Stimulated activated CD8-positive, alpha-beta memory T cell treated with anti-CD3 and anti-CD28 coated beads, Interleukin-7, amount 100 ng/mL, for 4 hours (primary cell): ENCODE measurements around the gene DIP2C.
"Not testable (repeated sequence)": the region's sequence is repeated elsewhere in the genome, so short reads cannot be mapped to it uniquely, and the experiment has no call there.

Experiments used
- DNase-seq, 2 donors: peaks; one replicate each; pipeline ENCODE4 v3.0.0-alpha.2; 2020; ENCODE audit warnings: low read depth in 2 of 2

The DIP2C gene

GRCh38 chr10:482051-482501 is 207.4 kb downstream of the DIP2C start:
- DNase-seq, result no peak

GRCh38 chr10:481628-482027 is 207.8 kb downstream of the DIP2C start:
- DNase-seq, result no peak

DNA sequence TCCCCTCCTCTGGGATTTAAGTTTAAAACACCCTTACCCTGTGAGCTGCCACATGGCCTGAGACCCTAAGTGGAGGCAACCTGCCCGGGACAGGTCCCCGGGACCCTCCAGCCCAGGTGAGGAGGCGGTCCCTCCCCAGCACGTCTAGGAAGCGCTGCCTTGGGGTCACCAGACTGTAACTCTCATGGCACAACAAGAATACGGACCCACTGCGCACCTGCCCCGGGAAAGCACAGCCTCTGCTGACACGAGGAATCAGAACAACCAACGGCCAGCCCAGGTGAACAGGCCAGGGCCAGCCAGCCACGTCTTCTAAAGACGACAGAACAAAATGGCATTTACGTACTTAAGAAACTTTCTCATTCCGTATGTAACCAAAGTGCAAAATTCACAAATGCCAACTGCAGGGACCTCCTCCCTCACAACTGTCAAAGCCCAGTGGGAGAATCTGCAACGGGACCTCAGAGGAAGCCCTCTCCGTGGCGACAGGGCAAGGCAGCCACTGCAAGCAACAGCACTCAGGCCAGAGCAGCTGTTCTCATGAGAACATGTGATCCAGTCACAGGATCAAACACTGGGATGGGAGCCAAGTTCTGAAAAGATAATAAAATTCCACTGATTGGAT is 208.4 kb downstream of the DIP2C start:
- DNase-seq, result no peak

- no peak for DNase-seq
Measured at GRCh38 chr10:480498-480927, 209.0 kb downstream of the DIP2C start.

DNA sequence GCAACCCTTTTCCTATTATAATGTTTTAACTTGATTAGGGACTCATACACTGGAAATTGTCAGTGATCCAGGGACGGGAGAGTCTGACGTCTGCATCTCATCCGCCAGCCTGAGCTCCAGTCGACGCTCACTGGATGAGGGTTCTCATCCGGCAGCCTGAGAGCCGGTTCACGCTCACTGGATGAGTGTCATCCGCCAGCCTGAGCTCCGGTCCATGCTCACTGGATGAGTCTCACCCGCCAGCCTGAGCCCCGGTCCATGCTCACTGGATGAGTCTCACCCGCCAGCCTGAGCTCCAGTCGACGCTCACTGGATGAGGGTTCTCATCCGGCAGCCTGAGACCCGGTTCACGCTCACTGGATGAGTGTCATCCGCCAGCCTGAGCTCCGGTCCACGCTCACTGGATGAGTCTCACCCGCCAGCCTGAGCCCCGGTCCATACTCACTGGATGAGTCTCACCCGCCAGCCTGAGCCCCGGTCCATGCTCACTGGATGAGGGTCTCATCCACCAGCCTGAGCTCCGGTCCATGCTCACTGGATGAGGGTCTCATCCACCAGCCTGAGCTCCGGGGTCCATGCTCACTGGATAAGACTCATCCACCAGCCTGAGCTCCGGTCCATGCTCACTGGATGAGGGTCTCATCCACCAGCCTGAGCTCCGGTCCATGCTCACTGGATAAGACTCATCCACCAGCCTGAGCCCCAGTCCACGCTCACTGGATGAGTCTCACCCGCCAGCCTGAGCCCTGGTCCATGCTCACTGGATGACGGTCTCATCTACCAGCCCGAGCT is 209.6 kb downstream of the DIP2C start:
- DNase-seq, result not testable (repeated sequence)

- no peak for DNase-seq
Measured at GRCh38 chr10:478471-479245, 210.8 kb downstream of the DIP2C start.

DNA sequence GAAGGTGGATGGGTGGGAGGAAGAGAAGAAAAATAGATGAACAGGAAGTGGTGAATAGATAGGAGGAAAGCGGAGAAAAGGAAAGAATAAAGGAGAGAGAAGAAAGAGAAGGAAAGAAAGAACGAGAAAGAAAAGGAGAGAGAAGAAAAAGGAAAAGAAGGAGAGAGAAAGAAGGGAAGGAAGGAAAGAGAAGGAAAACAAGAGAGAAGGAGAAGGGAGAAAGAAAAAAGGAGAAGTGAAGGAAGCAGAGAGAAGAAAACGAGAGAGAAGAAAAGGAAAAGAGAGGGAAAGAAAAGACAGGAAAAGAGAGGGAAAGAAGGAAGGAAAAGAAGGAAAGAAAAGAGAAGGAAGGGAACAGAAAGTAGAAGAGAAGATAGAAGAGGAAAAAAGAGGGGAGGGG is 211.8 kb downstream of the DIP2C start:
- DNase-seq, result no peak

- DNase-seq, result no peak
Measured at GRCh38 chr10:476455-476780, 213.1 kb downstream of the DIP2C start.

DNA sequence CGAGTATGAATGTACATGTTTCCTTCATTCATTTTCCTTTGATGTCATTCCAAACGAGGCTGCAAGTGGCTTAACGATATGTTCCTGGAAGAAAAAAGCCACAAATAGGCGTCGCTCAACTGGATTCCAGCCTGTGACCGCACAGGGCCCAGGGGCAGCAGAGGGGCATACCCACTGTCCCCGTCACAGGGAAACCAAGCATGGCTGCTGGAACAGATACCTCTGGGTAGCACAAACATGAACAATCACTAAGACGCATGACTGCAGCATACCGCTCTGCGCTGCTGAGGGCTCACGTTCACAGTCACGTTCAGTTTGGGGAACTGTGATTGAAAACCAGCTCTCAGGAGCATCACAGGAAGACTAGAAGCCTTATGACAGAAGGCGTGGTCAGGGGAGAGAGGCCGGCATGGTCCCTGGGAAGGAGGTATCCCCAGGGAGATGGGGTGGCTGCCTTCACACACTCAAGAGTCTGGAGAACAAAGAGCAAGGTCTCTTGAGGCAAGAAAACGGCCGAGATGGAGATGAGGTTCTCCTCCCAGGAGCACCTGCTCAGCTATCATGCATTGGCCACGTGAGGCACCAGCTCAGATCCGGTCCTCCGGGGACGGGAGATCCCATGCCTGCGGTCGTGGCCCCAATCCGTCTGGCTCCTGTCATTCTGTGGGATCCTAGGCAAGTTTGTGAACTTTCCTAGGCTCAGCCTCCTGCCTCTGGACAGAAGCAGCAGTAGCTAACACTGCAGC is 213.6 kb downstream of the DIP2C start:
- no peak for DNase-seq

DNA sequence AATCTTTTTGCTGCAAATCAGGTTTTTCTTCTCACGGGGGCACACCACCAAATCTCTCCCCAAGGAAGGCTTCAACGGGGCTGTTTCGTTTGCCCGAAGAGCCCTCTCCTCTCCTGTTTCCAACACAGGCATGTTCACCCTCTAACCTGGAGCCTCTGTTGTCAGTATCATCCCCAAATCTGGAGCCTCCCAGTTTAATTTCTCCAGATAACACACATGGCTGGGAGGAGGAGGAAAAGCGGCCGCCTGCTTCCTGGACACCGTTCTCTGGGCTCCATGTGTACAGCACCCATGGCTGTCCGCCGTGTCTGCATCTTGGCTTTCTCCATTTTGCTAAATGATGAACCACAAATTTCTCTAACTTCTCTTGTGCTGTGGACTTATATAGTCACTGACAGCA is 214.5 kb downstream of the DIP2C start:
- no peak for DNase-seq

GRCh38 chr10:474406-474805 is 215.1 kb downstream of the DIP2C start:
- no peak for DNase-seq

DNA sequence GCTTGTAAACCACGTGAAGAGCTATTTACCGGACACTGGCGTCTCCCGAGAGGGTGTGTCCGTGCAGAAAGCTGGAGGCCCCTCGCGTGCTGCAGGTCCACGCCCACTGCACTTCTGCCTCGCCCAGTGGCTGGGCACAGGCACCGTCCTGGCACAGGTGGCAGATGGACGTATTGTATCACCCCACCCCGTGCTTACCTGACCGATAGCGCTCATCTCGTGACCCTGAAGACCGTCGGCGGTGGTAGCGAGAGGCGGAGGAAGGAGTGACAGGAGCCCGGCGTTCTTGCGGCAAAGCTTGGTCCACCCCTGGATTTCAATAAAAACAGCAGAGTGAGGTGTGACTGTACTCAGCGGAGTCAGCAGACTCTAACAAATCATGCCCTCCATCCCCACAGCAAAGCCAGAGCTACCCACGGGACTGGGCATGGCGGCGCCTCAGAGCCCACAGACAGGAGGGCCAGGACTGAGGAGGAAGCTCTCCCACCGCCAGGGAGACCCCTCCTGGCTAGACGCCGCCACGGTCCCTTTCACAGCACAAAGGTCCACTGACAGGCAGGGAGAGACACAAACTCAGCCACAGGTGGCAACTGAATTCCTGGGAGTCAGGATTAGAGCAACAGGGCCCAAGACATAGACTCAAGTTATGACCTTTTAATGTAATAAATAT is 217.1 kb downstream of the DIP2C start:
- no peak for DNase-seq

GRCh38 chr10:470339-471003 is 219.0 kb downstream of the DIP2C start:
- no peak for DNase-seq

DNA sequence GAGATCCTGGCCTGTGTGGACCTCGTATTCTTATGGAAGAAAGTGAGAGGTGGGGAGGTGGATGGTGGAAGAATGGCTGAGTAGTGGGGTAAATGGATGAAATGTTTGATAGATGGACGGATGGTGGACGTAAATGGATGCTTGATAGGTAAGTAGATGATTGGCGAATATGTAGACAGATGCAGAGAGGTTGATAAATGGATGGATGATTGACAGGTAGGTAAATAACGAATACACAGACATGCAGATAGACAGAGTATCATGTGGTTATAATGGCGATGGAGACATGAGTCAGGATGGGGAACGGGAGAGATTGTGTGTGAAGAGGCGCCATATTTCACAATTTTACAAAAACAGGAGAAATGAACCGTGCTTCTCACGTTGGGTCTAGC is 219.5 kb downstream of the DIP2C start:
- no peak for DNase-seq

- no peak for DNase-seq
Measured at GRCh38 chr10:459743-460142, 229.7 kb downstream of the DIP2C start.

- no peak for DNase-seq
Measured at GRCh38 chr10:458421-458851, 231.0 kb downstream of the DIP2C start.

GRCh38 chr10:456486-456885 is 233.0 kb downstream of the DIP2C start:
- DNase-seq, result no peak

DNA sequence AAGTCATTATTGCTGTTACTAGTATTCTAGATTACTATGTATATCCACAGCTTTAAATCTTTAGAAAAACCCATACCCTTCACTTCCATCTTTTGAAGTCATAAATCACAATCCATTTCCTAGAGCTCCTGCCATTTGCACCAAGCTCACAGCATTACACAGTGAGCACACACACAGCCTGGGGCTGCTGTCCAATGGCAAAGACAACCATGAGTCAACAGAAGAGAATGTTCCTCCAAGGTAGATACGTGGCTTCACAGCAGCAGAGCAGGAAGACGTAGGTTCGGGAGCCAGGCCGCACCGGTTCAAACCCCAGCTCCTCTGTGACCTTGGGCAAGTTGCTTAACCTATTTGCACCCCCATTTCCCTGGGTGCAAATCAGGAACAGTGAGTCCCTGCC is 234.6 kb downstream of the DIP2C start:
- DNase-seq, result no peak

DNA sequence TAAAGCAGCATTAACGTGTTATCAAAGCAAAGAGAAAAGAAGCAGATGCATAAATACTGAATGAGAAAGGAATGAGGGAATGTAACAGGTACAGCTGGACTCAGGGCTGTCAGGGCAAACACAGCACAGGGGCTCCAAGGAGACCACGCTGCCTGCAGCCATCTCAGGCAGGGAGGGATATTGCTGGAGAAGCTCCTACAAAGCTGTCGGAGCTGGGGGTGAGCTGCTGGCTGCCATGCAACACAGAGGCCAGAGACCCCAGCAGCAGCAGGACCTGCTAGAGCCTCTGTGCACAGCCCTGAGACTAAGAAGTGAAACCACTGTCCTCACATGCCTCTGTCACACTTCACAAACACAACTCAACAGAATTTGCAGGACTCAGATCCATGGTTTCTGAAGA is 235.8 kb downstream of the DIP2C start:
- DNase-seq, result no peak

DNA sequence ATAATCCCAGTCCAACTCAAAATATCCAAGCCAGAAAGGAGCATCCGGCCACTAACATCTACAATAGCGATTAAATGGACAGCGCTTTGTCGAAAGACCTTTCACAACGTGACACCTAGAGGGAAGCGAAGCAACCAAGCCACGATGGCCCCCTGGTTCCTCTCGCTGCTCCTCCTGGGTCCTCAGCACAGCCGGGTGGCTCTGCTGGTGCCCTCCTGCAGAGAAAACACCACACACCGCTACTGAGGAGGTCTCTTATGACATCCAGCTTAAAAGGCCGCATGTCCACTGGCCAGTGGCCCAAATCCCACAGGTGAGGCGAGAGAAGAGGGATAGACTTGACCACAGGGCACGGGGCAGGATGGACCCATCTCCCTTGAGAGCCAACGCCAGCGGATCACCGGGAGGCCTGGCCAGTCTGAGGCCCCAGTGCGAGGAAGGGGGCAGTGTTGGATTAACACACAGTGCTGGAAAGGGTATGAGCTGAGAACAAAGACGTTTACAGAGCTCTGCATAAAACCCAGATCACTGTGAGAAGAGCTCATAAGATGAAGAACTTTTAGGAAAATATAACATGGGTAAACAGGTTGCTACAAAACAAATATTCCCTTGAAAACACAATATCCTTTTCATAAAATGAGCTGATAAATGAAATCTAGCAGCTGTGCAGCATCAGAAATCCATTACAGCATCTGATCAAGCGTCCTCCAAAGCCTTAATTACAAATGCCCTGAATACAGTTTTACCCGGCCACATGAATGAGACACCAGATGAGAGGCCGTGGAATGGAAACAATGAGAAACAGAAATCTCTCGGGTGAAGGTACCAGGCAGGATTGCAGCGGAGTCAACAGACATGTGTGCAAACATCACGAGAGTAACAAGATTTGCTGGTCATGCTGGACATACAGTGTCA is 236.7 kb downstream of the DIP2C start:
- DNase-seq, result no peak
